AG04449 (cell line): ENCODE results near the gene CPNE8.

Experiments
- CTCF ChIA-PET: fragments of 350-600 bp; formaldehyde crosslinking; extraction: SDS; loops from one replicate; lab custom pipeline; 2021; ENCODE audit warnings: antibody characterized with exemption; lab: Yijun Ruan, JAX
- POLR2A ChIA-PET: fragments of 400-600, 350-600 bp; formaldehyde crosslinking; extraction: SDS; loops from one replicate; lab custom pipeline; 2020; ENCODE audit warnings: antibody characterized with exemption, inconsistent platforms; lab: Yijun Ruan, JAX
- DNase-seq: peaks from one replicate; pipeline ENCODE4 v3.0.0-alpha.2; 2010; ENCODE audit warnings: low read depth, low spot score
- H3K4me3 ChIP-seq: 2 replicates; pipeline ENCODE4 v1.5.1; 2011; ENCODE audit warnings: low read depth, mild to moderate bottlenecking, control low read depth, low read length
- TF ChIP-seq, protein P1 (sequence below): IDR thresholded peaks from one replicate; pipeline ENCODE4 v1.5.1; 2011; ENCODE audit warnings: mild to moderate bottlenecking, moderate library complexity, low read length, control low read depth, inconsistent platforms; ENCODE audit not compliant: insufficient read depth; ENCODE audit errors: missing control alignments

The CPNE8 gene

DNA sequence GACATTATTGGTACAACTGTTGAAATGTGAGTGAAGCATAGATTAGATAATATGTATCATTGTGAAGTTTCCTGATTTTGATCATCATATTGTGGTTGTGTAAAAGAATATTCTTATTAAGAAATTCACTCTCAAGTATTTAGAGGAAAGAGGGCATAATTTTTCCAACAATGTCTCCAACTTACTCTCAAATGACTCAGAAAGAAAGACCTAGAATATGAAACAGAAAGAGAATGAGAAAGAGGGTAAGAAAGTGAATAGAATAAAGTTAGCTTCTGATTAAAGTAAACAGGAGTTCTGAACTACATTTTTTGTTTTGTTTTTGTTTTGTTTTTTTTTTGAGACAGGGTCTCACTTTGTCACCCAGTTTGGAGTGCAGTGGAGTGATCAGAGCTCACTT, 123.0 kb downstream of the CPNE8 start:
- no peak overlapping the region for H3K4me3 ChIP-seq
- TF ChIP-seq, protein P1, sequence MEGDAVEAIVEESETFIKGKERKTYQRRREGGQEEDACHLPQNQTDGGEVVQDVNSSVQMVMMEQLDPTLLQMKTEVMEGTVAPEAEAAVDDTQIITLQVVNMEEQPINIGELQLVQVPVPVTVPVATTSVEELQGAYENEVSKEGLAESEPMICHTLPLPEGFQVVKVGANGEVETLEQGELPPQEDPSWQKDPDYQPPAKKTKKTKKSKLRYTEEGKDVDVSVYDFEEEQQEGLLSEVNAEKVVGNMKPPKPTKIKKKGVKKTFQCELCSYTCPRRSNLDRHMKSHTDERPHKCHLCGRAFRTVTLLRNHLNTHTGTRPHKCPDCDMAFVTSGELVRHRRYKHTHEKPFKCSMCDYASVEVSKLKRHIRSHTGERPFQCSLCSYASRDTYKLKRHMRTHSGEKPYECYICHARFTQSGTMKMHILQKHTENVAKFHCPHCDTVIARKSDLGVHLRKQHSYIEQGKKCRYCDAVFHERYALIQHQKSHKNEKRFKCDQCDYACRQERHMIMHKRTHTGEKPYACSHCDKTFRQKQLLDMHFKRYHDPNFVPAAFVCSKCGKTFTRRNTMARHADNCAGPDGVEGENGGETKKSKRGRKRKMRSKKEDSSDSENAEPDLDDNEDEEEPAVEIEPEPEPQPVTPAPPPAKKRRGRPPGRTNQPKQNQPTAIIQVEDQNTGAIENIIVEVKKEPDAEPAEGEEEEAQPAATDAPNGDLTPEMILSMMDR: no peak
- CTCF ChIA-PET: no interaction called here
- DNase-seq: no peak
- POLR2A ChIA-PET: no interaction called here

DNA sequence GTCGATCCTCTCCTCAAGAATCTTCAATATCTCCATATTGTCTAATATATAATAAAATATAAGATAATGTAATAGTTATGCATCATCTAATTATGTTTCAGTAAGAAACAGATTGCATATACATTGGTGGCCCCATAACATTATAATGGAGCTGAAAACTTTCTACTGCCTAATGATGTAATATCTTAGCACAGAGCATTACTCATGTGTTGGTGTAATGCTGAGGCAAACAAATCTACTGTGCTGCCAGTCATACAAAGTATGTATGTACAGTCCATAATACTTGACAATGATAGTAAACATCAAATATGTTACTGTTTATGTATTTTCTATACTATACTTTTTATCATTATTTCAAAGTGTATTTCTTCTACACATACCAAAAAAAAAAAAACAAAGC, 128.7 kb downstream of the CPNE8 start:
- no peak overlapping the region for H3K4me3 ChIP-seq
- ChIA-PET CTCF (no interaction called here), POLR2A (no interaction called here)
- TF ChIP-seq, protein P1: no peak
- DNase-seq: no peak

DNA sequence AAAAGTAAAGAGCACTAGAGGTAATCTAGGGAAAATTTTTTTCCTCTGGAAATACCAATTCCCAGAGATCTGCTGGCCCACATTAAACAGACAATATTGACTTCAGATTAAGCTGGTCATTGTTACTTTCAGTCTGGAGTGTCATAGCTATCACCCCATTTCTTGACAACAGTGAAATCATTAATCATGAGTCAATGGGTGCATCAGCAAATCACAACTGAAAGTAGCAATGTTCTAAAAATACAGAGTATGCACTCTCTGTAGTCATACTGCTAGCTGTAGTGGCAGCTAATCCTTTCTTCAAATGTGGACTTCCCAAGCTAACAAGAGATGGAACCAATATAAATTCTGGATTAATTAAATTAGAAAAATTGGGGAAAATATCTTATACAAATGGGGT, 129.9 kb downstream of the CPNE8 start:
- TF ChIP-seq, protein P1: no peak
- ChIA-PET CTCF (no interaction called here), POLR2A (no interaction called here)
- H3K4me3 ChIP-seq: no peak overlapping the region
- no peak for DNase-seq

DNA sequence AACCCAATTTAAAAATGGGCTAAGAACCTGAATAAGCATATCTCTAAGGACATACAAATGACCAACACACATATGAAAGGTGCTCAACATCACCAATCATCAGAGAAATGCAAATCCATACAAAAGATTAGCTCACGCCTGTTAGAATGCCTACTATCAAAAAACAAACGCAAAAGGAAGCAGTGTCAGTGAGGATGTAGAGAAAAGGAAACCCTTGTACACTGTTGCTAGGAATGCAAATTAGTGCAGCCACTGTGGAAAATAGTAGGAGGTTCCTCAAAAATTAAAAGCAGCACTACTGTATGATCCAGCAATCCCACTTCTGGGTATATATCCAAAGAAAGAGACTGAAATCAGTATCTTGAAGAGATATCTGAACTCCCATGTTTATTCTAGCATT, 133.0 kb downstream of the CPNE8 start:
- CTCF ChIA-PET: no interaction called here
- no peak for DNase-seq
- H3K4me3 ChIP-seq: no peak overlapping the region
- TF ChIP-seq, protein P1: no peak
- POLR2A ChIA-PET: no interaction called here

DNA sequence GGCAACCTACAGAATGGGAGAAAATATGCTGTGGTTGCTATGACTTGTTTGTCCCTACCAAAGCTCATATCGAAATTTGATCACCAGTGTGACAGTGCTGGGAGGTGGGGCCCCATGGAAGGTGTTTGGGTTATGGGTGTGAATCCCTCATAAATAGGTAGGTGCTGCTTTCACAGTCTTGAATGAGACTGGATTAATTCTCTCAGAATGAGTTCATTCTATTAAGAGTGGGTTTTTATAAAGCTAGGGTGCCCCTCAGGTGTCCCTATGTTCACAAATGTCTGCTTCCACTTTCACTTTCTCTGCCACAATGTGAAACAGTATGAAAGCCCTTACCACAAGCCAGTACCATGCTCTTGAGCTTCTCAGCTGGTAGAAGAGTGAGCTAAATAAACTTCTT, 133.5 kb downstream of the CPNE8 start:
- TF ChIP-seq, protein P1: no peak
- H3K4me3 ChIP-seq: no peak overlapping the region
- POLR2A ChIA-PET: no interaction called here
- no peak for DNase-seq
- CTCF ChIA-PET: no interaction called here

DNA sequence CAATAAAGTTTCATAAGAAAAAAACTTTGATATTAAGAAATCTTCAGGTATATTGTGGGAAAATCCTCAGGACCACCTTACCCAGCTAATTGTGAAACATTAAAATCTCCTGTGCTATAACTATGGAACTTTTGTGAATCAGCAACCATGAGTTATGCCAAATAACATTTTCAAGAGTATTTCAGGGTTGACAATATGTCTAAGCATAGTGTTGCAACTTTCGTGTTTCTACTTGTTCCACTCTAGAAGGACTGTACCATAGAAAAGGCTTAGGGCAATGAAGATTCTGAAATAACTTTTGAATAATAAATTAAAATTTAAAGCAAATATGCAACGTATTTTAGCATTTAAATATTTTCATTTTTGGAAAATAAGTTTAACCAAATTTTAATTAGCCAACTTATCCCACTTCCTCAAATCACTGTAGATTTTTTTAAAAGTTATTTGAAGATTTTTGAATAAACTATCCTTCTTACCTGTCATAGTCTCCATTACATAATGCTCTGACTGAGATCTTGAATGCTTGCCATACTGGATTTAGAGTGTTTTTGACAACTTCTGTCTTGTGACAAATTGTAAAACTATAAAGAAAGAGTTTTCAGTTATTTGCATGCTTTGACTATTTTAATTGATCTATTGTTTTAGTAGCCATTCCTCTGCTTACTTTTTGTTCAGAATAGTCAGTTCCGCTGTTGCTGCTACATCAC, 143.6 kb downstream of the CPNE8 start:
- ChIA-PET CTCF (no interaction called here), POLR2A (no interaction called here)
- H3K4me3 ChIP-seq: no peak overlapping the region
- DNase-seq: no peak
- TF ChIP-seq, protein P1: no peak
